PC-3 (cell line): ENCODE results near the gene RRAS2. TPM values are rescaled to one million over a fixed set of nuclear protein-coding genes. Genes with fewer than 3 reads are reported as not detected.

Experiments used
- ATAC-seq: fragments of 200-7000 bp; cut with Tn5 transposase; 2 replicates; pipeline ENCODE4 v1.9.1; 2020; ENCODE audit warnings: mild to moderate bottlenecking, moderate library complexity
- BruUV-seq: library from RNA; stranded (reverse); fragments of 400-500 nt; replicated peaks from 2 replicates; lab custom pipeline; 2021; lab: Mats Ljungman, UMichigan
- CTCF ChIA-PET: fragments of 300-600 bp; sonication (Branson Sonifier 250); formaldehyde crosslinking; loops from one replicate; lab custom pipeline; 2022; ENCODE audit warnings: antibody characterized with exemption; lab: Charles Lee
- POLR2A ChIA-PET: fragments of 300-600 bp; sonication (Branson Sonifier 250); formaldehyde crosslinking; loops from one replicate; lab custom pipeline; 2022; ENCODE audit warnings: antibody characterized with exemption; ENCODE audit not compliant: unreplicated experiment; lab: Charles Lee
- DNase-seq: peaks from one replicate; pipeline ENCODE4 v3.0.0-alpha.2; 2015
- H2AFZ ChIP-seq: fragments of 300-600 bp; sonication (generic); 2 replicates; pipeline ENCODE4 v1.6.0; 2016; ENCODE audit warnings: antibody characterized with exemption, low read length
- H3F3A ChIP-seq: fragments of 300-600 bp; sonication (generic); one replicate; pipeline ENCODE4 v1.6.0; 2017; ENCODE audit warnings: antibody characterized with exemption, low read length, control low read depth, mild to moderate bottlenecking; ENCODE audit not compliant: unreplicated experiment
- H3K27ac ChIP-seq: fragments of 300-600 bp; sonication (generic); 2 replicates; pipeline ENCODE4 v1.5.1; 2016; ENCODE audit warnings: mild to moderate bottlenecking, low read length
- H3K27me3 ChIP-seq: fragments of 300-600 bp; sonication (generic); 2 replicates; pipeline ENCODE4 v1.6.1; 2016; ENCODE audit warnings: low read length, mixed read lengths
- H3K36me3 ChIP-seq: fragments of 300-600 bp; sonication (generic); 2 replicates; pipeline ENCODE4 v1.6.1; 2016; ENCODE audit warnings: low read depth, mixed run types, low read length, mixed read lengths
- H3K4me1 ChIP-seq: fragments of 300-600 bp; sonication (generic); 2 replicates; pipeline ENCODE4 v1.5.1; 2016; ENCODE audit warnings: low read length; ENCODE audit not compliant: insufficient read depth
- H3K4me2 ChIP-seq: fragments of 300-600 bp; sonication (generic); 2 replicates; pipeline ENCODE4 v1.6.0; 2016; ENCODE audit warnings: low read length
- H3K4me3 ChIP-seq: fragments of 300-600 bp; sonication (generic); 2 replicates; pipeline ENCODE4 v1.5.1; 2016; ENCODE audit warnings: mild to moderate bottlenecking, low read length, mixed read lengths
- H3K79me2 ChIP-seq: fragments of 300-600 bp; sonication (generic); 2 replicates; pipeline ENCODE4 v1.6.1; 2017; ENCODE audit warnings: low read length, mixed read lengths
- H3K9ac ChIP-seq: fragments of 300-600 bp; sonication (generic); 2 replicates; pipeline ENCODE4 v1.6.0; 2016; ENCODE audit warnings: mild to moderate bottlenecking, low read length
- H3K9me2 ChIP-seq: fragments of 300-600 bp; sonication (generic); replicated peaks from 2 replicates; pipeline ENCODE4 v1.6.1; 2016; ENCODE audit warnings: mixed run types, low read length, mixed read lengths
- H3K9me3 ChIP-seq: fragments of 300-600 bp; sonication (generic); 2 replicates; pipeline ENCODE4 v1.6.1; 2016; ENCODE audit warnings: low read length, mixed read lengths
- H4K20me1 ChIP-seq: fragments of 300-600 bp; sonication (generic); 2 replicates; pipeline ENCODE4 v1.6.1; 2016; ENCODE audit warnings: low read length, mixed read lengths
- EZH2 ChIP-seq: fragments of 300-600 bp; sonication (generic); IDR thresholded peaks from one replicate; pipeline ENCODE4 v1.6.1; 2017; ENCODE audit warnings: antibody characterized with exemption, mild to moderate bottlenecking, low read length; ENCODE audit not compliant: unreplicated experiment
- EZH2phosphoT487 ChIP-seq: fragments of 300-600 bp; sonication (generic); IDR thresholded peaks from 2 replicates; pipeline ENCODE4 v1.6.1; 2018; ENCODE audit warnings: mild to moderate bottlenecking, antibody characterized with exemption, low read length, borderline replicate concordance
- intact Hi-C: fragments of 100-400 bp; cut with micrococcal nuclease; formaldehyde crosslinking; loops from 2 replicates; pipeline ENCODE4 v1.9.0; 2023
- total RNA-seq: library from RNA; depleted of rRNA; stranded (reverse); fragments of >200 nt; gene quantifications from 2 replicates; pipeline ENCODE4 v1.2.3, GENCODE V29; 2014
- TF ChIP-seq, protein P1 (sequence below): fragments of 300-600 bp; sonication (generic); conservative IDR thresholded peaks from 2 replicates; pipeline ENCODE4 v1.5.1; 2017; ENCODE audit warnings: antibody characterized with exemption, low read depth, mild to moderate bottlenecking, low read length

The RRAS2 gene
- total RNA-seq, 1 experiment from 2014 or later = 58.6 TPM

DNA sequence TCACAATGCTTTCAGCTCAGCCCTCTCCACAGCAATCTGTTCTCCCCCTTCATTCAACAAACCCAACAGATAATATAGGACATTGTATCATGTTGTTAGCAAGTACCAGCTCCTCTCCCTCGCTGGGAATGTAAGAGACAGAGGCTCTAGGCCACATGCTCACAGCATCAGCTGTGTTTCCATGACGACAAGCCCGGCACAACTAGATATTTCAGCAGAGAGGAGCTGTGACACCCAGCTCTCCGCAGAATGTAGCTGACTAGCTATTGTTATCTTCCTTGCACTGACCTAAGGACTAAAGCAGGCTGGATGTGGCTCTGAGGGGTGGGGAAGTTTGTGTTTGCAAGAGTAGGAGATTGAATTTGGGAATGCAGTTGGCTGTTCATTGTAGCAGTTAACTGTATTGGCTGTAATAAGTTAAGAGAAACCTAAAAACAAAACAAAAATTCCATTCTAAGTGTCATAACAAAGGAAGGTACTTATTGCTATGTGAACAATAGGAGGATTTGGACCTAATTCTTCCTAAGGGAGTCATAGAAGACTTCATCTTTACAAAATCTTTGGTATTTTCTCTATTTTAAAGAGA lies 28.0 kb upstream of the RRAS2 start:
- no TSS peak for BruUV-seq
- ChIA-PET POLR2A (no interaction called here), CTCF (no interaction called here)
- Histone ChIP-seq H3K4me2 (no peak overlapping the region), H3K4me1 (no peaks in the 10 kb centered on the region), H3K36me3 (no peaks in the 10 kb centered on the region), H3K27ac (no peak overlapping the region), H3K79me2 (no peaks in the 10 kb centered on the region), H3K9me3 (no peaks in the 10 kb centered on the region), H4K20me1 (no peaks in the 10 kb centered on the region), H3F3A (no peaks in the 10 kb centered on the region), H3K9ac (no peak overlapping the region), H3K4me3 (no peak overlapping the region), H3K27me3 (no peaks in the 10 kb centered on the region), H3K9me2 (no peaks in the 10 kb centered on the region), H2AFZ (no peak overlapping the region)
- ATAC-seq (no peak), DNase-seq (no peak)
- intact Hi-C loops = no loop called here
- TF ChIP-seq, protein P1, sequence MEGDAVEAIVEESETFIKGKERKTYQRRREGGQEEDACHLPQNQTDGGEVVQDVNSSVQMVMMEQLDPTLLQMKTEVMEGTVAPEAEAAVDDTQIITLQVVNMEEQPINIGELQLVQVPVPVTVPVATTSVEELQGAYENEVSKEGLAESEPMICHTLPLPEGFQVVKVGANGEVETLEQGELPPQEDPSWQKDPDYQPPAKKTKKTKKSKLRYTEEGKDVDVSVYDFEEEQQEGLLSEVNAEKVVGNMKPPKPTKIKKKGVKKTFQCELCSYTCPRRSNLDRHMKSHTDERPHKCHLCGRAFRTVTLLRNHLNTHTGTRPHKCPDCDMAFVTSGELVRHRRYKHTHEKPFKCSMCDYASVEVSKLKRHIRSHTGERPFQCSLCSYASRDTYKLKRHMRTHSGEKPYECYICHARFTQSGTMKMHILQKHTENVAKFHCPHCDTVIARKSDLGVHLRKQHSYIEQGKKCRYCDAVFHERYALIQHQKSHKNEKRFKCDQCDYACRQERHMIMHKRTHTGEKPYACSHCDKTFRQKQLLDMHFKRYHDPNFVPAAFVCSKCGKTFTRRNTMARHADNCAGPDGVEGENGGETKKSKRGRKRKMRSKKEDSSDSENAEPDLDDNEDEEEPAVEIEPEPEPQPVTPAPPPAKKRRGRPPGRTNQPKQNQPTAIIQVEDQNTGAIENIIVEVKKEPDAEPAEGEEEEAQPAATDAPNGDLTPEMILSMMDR = no peak
- no peak for TF ChIP-seq EZH2
- no peak for TF ChIP-seq EZH2phosphoT487

DNA sequence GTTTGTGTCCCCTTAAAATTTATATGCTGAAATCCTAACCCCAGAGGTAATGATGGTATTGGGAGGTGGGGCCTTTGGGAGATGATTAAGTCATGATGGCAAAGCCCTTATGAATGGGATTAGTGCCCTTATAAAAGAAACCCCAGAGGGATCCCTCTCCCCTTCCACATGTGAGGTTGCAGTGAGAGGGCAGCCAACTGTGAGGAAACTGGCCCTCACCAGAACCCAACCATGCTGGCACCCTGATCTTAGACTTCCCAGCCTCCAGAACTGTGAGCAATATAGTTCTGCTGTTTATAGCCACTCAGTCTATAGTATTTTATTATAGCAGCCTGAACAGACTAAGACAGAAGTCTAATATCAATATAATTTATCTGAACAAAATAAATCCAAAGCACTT lies 27.1 kb upstream of the RRAS2 start:
- no peaks in the 10 kb centered on the region for H3K9me3 ChIP-seq
- intact Hi-C loops = no loop called here
- no peak overlapping the region for H2AFZ ChIP-seq
- no peak for ATAC-seq
- no peaks in the 10 kb centered on the region for H3K27me3 ChIP-seq
- ChIA-PET CTCF (no interaction called here), POLR2A (no interaction called here)
- no peaks in the 10 kb centered on the region for H3K9me2 ChIP-seq
- no peak overlapping the region for H3K27ac ChIP-seq
- no peaks in the 10 kb centered on the region for H3K36me3 ChIP-seq
- peaks cover 6% of the 10 kb centered on the region; the same call in 1 of the 2 replicates for H3K4me1 ChIP-seq
- no peak overlapping the region for H3K4me2 ChIP-seq
- DNase-seq = no peak
- BruUV-seq = no TSS peak
- H4K20me1 ChIP-seq = no peaks in the 10 kb centered on the region
- H3K79me2 ChIP-seq = no peaks in the 10 kb centered on the region
- H3K4me3 ChIP-seq = no peak overlapping the region
- no peaks in the 10 kb centered on the region for H3F3A ChIP-seq
- TF ChIP-seq EZH2phosphoT487 (no peak), EZH2 (no peak)
- TF ChIP-seq, protein P1 = no peak
- H3K9ac ChIP-seq = no peak overlapping the region

DNA sequence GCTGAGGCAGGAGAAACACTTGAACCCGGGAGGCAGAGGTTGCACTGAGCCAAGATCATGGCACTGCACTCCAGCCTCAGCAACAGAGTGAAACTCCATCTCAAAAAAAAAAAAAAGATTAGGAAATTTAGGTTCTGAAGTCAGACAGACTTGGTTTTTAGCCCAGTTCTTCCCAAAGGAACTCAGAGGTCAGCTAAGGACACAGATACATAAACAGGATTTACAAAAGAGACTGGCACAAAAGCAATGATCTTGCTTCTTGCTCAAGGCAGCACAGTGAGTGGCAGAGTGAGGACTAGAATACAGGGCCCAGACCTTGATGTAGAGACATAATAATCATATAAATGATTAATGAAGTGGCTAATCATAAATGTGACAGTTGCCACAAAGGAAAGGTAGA lies 25.4 kb upstream of the RRAS2 start:
- no TSS peak for BruUV-seq
- peaks cover 6% of the 10 kb centered on the region; the same call in 1 of the 2 replicates for H3K4me1 ChIP-seq
- DNase-seq = no peak
- ATAC-seq = no peak
- ChIA-PET POLR2A (no interaction called here), CTCF (interaction anchor here (1.4 kb wide), 1 partner anchor 34 kb away, joined by 4 read pairs; no protein-coding TSS in a partner anchor)
- no peak overlapping the region for H3K4me3 ChIP-seq
- intact Hi-C loops = no loop called here
- no peaks in the 10 kb centered on the region for H3K36me3 ChIP-seq
- no peaks in the 10 kb centered on the region for H3K79me2 ChIP-seq
- H4K20me1 ChIP-seq = no peaks in the 10 kb centered on the region
- H2AFZ ChIP-seq = no peak overlapping the region
- no peaks in the 10 kb centered on the region for H3F3A ChIP-seq
- H3K27me3 ChIP-seq = no peaks in the 10 kb centered on the region
- TF ChIP-seq, protein P1 = no peak
- no peak for TF ChIP-seq EZH2phosphoT487
- no peak for TF ChIP-seq EZH2
- H3K9me3 ChIP-seq = no peaks in the 10 kb centered on the region
- H3K4me2 ChIP-seq = no peak overlapping the region
- H3K9me2 ChIP-seq = no peaks in the 10 kb centered on the region
- H3K9ac ChIP-seq = no peak overlapping the region
- no peak overlapping the region for H3K27ac ChIP-seq
